NCI-H510A treated with DMSO at 0.1 percent for 48 hours (cell line): Measurements from ENCODE around the gene NUDT8.
A peak's percentile ranks its signal among the peaks of the same experiment; 100 is the strongest.
"Not testable (repeated sequence)": the region's sequence is repeated elsewhere in the genome, so short reads cannot be mapped to it uniquely, and the experiment has no call there.

Experiments used
- DNase-seq: peaks from one replicate; lab custom pipeline; 2025; lab: John Stamatoyannopoulos, UW

NUDT8 gene

DNA sequence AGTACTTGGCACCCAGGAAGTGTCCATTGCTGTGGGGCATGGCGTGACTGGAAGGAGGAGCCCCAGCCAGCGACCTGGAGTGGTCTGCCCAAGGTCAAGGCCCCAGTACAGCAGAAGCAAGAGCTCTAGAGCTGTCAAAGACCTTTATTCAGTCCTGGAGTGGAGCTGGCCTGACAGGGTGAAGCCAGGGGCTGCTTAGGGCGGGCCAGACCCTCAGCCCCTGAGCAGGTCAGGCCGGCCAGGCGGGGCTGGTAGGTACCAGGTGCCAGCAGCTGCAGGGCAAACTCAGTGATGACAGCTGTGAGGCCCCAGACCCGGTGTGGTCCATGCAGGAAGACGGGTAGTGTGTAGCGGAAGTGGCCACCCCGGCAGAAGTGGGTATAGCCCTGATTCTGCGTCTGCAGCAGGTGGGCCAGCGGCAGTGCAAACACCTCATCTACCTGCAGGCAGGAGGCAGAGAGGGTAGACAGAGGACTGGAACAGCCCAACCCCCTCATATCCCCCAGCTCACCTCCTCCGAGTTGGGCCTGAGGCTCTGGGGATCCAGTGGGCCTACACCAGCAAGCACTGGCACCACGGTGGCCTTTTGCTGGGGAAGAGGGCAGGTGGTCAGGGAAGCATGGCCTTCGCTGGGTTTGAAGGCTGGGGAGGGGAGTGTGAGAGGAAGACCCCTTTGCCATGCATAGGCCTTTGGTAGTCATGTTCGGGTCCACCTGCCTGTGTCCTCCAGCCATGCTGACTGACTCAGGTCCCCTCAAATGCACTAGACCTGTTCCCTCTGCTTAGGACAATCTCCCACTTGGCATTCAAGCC lies 1.7 kb downstream of the NUDT8 start:
- DNase-seq, result no peak

DNA sequence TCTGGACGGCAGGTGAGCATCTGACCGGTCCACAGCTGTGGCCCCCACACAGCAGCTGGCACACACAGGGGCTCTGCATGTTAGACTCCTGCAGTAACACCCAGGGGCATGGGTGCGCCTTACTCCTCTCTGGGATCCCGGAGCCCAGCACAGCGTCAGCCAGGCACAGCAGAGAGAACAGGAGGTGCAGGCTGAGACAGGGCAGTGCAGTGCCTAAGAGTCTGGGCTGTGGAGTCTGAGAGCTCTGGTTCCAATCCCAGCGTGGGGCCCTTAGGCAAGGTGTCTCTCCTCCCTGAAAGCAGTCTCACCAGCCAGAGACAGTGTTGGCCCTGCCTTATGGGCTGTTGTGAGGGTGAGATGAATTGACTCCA lies 2.3 kb downstream of the NUDT8 start:
- no peak for DNase-seq

- DNase-seq, result no peak
Observed at GRCh38 chr11:67626970-67627369, 2.8 kb downstream of the NUDT8 start.

GRCh38 chr11:67626131-67626833 lies 3.5 kb downstream of the NUDT8 start:
- DNase-seq, result not testable (repeated sequence)

DNA sequence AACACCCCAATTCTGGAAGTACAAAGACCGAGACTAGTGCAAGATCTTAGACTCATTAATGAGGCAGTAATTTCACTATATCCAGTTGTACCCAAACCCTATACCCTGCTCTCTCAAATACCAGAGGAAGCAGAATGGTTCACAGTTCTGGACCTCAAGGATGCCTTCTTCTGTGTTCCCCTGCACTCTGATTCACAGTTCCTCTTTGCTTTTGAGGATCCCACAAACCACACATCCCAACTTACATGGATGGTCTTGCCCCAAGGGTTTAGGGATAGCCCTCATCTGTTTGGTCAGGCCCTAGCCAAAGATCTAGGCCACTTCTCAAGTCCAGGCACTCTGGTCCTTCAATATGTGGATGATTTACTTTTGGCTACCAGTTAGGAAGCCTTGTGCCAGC lies 5.9 kb downstream of the NUDT8 start:
- DNase-seq, result not testable (repeated sequence)

- not testable (repeated sequence) for DNase-seq
Observed at GRCh38 chr11:67622905-67623304, 6.8 kb downstream of the NUDT8 start.

DNA sequence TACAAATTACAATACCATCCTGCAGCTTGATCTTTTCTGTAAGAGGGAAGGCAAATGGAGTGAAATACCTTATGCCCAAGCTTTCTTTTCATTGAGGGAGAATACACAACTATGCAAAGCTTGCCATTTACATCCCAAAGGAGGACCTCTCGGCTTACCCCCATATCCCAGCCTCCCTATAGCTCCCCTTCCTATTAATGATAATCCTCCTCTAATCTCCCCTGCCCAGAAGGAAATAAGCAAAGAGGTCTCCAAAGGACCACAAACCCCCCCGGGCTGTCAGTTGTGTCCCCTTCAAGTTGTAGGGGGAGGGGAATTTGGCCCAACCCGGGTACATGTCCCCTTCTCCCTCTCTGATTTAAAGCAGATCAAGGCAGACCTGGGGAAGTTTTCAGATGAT lies 7.8 kb downstream of the NUDT8 start:
- not testable (repeated sequence) for DNase-seq

DNA sequence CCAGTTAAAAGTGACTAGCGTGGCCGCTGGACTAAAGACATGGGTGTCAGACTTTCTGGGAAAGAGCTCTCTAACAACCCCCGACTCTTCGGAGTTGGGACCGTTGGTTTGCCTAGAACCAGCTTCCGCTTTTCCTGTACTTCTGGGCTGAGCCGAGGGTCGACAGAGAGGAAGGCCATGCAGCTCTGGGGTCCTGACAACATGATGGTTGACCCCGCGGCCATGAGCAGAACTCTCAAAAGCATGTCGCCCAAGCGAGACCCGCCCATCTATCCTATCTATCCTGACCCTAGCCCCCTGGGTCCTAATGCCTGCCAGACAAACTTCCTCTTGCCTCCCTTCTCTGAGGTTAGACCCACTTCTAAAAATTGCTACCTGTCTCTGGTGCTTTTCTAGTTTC lies 9.1 kb downstream of the NUDT8 start:
- DNase-seq, result not testable (repeated sequence)

- DNase-seq, result not testable (repeated sequence)
Observed at GRCh38 chr11:67619683-67620618, 9.8 kb downstream of the NUDT8 start.

DNA sequence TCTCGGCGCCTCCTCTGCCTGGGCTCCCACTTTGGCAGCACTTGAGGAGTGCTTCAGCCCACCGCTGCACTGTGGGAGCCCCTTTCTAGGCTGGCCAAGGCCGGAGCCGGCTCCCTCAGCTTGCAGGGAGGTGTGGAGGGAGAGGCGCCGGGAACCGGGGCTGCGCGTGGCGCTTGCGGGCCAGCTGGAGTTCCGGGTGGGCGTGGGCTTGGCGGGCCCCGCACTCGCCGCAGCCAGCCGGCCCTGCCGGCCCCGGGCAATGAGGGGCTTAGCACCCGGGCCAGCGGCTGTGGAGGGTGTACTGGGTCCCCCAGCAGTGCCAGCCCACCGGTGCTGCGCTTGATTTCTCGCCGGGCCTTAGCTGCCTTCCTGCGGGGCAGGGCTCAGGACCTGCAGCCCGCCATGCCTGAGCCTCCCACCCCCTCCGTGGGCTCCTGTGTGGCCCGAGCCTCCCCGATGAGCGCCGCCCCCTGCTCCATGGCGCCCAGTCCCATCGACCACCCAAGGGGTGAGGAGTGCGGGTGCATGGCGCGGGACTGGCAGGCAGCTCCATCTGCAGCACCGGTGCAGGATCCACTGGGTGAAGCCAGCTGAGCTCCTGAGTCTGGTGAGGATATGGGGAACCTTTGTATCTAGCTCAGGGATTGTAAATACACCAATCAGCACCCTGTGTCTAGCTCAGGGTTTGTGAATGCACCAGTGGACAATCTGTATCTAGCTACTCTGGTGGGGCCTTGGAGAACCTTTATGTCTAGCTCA lies 10.7 kb downstream of the NUDT8 start:
- not testable (repeated sequence) for DNase-seq

DNA sequence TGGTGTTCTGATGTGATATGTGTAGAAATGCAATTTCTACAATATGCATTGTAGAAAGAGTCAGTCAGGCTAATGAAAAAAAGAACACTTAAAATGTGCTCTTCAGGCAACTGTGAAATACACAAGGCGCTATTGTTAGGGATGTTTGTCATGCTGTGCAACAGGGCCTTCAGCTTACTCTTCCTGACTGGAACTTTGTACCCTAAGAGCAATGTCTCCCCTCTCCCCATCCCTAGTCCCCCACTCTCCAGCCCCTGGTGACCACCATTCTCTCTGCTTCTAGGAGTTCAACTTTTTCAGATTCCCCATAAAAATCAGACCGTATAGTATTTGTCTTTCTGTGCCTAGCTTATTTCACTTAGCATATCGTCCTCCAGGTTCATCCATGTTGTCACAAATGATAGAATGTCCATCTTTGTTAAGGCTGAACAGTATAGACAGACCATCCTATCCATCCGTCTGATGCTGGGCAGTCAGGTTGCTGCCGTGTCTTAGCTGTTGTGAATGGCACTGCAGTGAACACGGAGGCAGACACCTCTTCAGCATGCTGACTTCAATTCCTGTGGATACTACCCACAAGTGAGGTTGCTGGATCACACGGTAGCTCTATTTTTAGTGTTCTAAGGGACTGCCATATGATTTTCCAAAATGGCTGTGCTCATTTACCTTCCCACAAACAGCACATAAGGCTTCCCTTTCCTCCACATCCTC lies 12.3 kb downstream of the NUDT8 start:
- no peak for DNase-seq

GRCh38 chr11:67616431-67617242 lies 13.1 kb downstream of the NUDT8 start:
- DNase-seq, result no peak

GRCh38 chr11:67615728-67616430 lies 13.9 kb downstream of the NUDT8 start:
- DNase-seq, result no peak

DNA sequence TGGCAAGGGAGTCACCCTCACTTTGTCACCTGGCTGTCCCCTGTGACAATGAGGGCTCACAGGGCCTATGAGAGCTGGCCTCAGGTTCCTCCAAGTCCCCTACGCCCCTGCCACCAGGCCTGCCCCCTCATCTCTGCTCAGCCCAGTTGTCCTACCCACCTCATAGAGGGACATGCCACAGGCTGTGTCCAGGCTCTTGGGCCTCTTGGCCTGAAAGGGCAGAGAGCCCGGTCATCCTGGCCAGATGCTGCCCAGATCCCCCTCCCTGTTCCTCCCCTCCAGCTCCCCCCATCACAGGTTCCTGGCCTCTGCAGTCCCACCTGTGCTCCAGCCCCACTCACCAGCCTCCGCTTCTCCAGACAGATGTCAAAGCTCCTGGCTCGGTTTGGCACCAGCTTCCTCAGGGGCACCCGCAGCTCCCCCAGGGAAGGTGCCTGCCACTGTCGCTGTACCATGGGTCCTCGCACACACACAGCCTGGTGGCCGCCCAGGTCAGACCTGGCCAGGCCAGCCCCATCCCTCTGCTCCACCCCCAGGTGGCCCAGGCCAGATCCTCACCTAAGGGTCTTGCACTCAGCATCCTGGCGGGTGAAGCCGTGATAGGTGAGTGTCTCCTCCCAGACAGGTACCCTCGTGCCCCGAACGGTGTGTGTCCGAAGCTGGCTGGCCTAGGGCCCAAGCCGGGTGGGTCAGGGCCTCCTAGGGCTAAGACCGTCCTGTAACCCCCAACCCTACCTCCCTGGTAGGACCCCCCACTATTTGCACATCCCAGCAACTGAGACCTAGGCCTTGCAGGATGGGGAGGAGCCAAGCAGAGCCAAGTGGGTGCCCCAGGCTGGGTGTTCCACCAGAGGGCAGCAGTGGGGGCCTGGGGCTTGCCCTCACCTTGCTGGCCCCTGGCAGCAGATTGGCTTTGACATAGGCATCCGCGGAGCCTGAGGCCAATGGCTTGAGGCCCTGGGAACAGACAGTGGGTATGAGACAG lies 14.7 kb downstream of the NUDT8 start:
- peak; percentile 25 for DNase-seq

DNA sequence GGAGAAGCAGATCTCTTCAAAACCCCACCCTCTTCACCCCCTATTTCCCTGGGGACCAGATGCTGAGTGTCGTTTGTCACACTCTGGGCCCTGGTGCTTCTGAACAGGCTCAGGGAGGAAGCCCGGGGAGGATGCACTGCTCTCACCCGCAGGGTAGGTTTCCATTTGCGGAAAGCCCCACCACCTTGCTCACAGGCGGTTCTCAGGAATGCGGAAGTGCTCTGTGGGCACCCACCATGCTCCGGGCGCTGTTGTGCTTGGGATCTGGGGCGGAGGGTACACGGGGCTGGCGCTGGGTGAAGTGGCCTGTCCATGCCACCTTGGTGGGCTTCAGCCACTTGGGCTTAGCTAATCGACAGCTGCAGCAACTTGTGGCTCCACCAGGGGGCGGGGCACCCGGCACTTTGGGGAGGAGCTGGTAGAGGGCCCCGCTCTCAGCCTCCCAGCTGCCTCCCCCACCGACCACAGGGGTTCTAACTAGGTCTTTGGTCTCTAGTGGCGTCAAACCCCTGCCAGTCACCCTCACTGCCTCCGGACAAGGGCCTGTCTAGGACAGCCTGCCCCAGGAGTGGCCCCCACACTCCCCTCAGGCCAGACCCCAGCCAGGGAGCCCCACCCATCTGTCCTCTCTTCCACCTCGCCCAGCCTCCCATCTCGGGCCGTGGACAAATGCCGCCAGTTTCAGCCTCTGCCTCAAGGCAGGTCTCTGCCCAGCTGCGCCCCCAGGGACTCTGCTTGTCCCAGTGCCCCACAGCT lies 15.6 kb downstream of the NUDT8 start:
- DNase-seq, result no peak

DNA sequence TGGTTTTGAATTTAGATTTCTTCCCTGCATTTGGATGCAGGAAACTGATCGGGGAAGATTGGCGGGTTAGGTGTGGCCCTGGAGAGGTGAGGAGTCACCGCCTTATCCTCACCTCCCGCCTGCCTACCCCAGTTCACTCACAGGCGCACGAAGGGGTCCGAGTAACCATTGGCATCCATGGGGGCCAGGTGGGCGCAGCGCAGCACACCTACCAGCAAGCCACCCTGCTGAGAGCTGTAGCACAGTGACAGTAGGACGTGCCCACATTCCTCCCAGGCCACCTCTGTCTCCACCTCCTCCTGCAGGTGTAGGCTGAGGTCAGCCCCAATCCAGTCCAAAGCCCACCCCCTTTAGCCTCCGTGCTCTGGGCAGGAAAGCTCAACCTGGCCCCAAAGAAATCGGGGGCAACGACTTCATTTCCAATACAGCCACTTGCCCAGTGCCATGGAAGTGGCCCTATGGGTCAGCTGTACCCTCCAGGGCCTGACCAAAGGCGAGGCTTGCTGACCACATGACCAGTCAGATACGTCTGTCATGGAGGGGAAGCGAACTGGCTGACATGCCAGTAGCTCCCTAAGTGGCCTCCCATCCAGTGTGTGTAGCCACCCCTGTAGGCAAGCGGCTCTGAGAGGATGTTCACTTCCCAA lies 16.3 kb downstream of the NUDT8 start:
- DNase-seq, result no peak

- no peak for DNase-seq
Observed at GRCh38 chr11:67612751-67613150, 17.0 kb downstream of the NUDT8 start.
